ACC112 (cell line): ENCODE results near the gene RCOR1.

ENCODE experiments used
- H2AFZ ChIP-seq: fragments of 200-600 bp; sonication (generic); one replicate; pipeline ENCODE4 v1.6.0; 2017; ENCODE audit warnings: antibody characterized with exemption, low read length; ENCODE audit not compliant: unreplicated experiment
- H3K27ac ChIP-seq: fragments of 200-600 bp; sonication (generic); 2 replicates; pipeline ENCODE4 v1.5.1; 2014; ENCODE audit warnings: low read depth, mild to moderate bottlenecking, antibody characterized with exemption, low read length, moderate library complexity
- H3K27me3 ChIP-seq: fragments of 200-600 bp; sonication (generic); 2 replicates; pipeline ENCODE4 v1.6.1; 2014; ENCODE audit warnings: mild to moderate bottlenecking, antibody characterized with exemption, low read length, moderate library complexity, mixed read lengths; ENCODE audit not compliant: insufficient read depth
- H3K36me3 ChIP-seq: fragments of 200-600 bp; sonication (generic); 2 replicates; pipeline ENCODE4 v1.6.1; 2016; ENCODE audit warnings: mild to moderate bottlenecking, antibody characterized with exemption, low read length, moderate library complexity, mixed read lengths; ENCODE audit not compliant: insufficient read depth
- H3K4me1 ChIP-seq: fragments of 200-600 bp; sonication (generic); one replicate; pipeline ENCODE4 v1.6.1; 2016; ENCODE audit warnings: low read length, mixed read lengths; ENCODE audit not compliant: insufficient read depth, unreplicated experiment, control insufficient read depth
- H3K4me3 ChIP-seq: fragments of 200-600 bp; sonication (generic); 2 replicates; pipeline ENCODE4 v1.5.1; 2014; ENCODE audit warnings: mild to moderate bottlenecking, low read depth, low read length
- H3K79me2 ChIP-seq: fragments of 200-600 bp; sonication (generic); one replicate; pipeline ENCODE4 v1.6.0; 2016; ENCODE audit warnings: low read length; ENCODE audit not compliant: control insufficient read depth, unreplicated experiment, insufficient read depth

RCOR1 gene

DNA sequence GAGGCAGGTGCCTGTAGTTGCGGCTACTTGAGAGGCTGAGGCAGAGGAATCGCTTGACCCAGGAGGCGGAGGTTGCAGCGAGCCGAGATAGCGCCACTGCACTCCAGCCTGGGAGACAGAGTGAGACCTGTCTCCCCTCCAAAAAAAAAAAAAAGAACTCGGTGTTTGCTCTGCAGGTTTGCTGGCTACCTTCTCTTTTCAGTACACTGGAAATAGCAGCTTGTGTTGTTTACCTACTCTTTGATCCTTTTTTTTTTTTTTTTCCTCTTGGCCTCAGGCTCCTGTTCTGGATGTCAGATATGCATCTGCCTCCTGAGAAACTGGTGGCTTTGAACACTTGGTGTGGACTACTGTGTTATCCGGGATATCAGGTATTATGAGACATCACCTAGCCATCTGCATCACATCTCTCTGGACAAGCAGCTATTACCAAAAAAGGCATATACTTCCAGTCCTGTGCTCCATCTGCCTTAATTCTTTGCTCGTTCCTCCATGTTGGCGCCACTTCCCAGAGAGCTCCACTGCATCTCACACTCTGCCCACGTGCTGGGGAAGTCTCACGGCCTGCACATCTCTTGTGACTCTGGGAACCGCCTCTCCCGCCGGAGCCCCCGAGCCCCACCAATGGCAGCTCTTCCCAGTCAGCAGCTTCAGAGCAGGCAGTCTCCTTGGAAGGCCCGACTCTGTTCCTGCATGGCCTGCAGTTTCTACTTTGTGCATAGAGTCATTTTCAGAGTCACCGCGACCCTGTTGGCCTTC lies 133.9 kb downstream of the RCOR1 start:
- Histone ChIP-seq H3K27me3 (no peaks in the 10 kb centered on the region), H3K4me1 (no peaks in the 10 kb centered on the region), H2AFZ (no peak overlapping the region), H3K4me3 (no peak overlapping the region), H3K36me3 (peaks cover 26% of the 10 kb centered on the region), H3K79me2 (no peaks in the 10 kb centered on the region), H3K27ac (no peak overlapping the region)

DNA sequence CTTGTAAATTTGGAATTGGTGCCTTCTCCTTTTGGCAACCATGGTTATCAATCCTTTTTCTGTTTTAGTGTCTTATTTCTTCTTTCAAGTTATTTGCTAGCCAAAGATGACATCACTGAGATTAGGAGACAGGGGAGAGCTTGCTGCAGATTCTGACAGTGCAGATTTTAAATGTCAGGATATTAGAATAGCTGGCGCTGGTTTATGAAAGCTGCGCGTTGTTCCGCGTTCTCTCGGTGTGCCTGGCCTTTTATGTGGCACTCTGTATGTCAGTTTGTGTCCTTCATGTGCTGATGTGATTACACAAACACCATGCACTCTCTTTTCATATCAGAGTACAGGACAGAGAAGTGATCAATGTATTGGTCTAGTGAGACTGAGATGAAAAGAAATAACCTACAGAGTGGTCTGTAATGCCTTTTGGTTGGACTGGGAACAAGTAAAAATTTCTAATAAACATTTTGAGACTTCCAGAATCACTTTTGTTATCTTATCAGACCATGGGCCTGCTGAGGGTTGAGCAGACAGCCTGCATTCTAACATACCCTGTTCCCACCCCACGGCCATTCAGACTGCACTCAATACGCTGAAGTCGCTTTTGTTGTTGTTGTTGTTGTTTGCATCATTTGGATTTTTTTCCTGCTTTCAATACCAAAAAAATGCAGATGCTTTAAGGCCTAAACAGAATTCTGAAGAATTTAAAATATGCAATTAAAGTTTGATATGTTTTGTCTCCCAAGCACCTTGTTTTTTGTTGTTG lies 135.1 kb downstream of the RCOR1 start:
- Histone ChIP-seq H3K4me3 (no peak overlapping the region), H3K36me3 (peaks cover 17% of the 10 kb centered on the region), H3K79me2 (no peaks in the 10 kb centered on the region), H3K27me3 (no peaks in the 10 kb centered on the region), H2AFZ (no peak overlapping the region), H3K27ac (no peak overlapping the region), H3K4me1 (no peaks in the 10 kb centered on the region)

DNA sequence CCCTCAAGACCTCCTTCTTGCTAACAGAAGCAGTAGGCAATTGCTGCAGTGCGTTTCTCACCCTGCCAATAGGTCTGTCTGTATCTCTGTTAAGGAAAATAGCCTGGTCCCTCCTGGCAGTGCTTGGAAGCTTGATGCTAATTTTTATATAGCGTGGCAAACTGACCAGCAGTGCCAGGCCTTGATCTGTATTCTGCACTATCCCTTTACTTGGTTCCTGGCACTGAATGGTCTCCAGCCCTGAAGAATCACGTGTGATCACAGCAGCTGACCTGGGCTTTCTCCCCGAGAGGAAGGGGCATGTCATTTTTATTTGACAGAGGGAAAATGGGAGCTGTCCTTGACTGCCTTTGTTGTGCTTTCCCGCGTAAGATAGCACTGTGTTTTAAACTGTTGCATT lies 136.1 kb downstream of the RCOR1 start:
- no peaks in the 10 kb centered on the region for H3K79me2 ChIP-seq
- no peak overlapping the region for H3K27ac ChIP-seq
- no peaks in the 10 kb centered on the region for H3K27me3 ChIP-seq
- H3K4me3 ChIP-seq, result no peak overlapping the region
- no peaks in the 10 kb centered on the region for H3K4me1 ChIP-seq
- H2AFZ ChIP-seq, result no peak overlapping the region
- 0 out of 2 replicates have a peak, but pooled peaks cover 8% of the 10 kb centered on the region for H3K36me3 ChIP-seq

DNA sequence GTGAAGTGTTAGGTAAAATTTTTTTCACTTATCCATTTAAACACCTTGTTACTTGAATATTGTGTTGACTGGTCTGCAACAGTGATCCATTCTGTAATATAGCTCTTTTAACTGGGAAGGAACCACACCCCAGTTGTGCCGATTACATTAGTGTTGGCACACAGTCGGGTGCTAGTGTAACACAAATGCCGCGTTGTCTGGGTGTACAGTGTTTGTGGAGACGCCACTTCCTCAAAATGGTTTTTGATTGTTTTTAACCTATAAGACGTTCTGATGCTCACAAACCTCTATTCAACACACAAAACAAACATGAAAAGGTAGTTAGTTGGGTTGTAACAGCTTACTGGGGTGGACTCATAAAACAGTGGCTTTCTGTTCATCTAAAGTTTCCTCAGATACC lies 136.8 kb downstream of the RCOR1 start:
- Histone ChIP-seq H3K4me1 (no peaks in the 10 kb centered on the region), H3K27me3 (no peaks in the 10 kb centered on the region), H3K27ac (no peak overlapping the region), H3K36me3 (0 out of 2 replicates have a peak, but pooled peaks cover 8% of the 10 kb centered on the region), H3K4me3 (no peak overlapping the region), H2AFZ (no peak overlapping the region), H3K79me2 (no peaks in the 10 kb centered on the region)

DNA sequence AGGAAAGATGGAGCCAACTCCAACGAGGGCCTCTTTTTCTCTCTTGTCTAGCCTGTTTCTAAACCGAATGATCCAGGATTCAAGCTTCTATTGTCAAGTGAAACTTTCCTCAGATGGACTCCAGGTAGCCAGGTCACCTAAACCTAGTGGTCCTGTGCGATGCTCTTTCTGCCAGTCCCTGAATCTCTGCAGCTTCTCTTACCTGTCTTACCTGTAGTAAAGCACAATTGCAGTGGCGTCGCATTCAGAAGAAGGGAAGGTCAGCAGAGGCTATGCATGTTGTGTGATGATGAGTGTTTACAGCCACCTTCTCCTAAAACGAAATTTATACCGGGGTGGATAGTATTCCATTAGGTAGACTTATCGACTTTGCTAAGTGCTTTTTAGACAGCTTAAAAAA lies 137.4 kb downstream of the RCOR1 start:
- Histone ChIP-seq H3K36me3 (0 out of 2 replicates have a peak, but pooled peaks cover 6% of the 10 kb centered on the region), H3K79me2 (no peaks in the 10 kb centered on the region), H3K27me3 (no peaks in the 10 kb centered on the region)

DNA sequence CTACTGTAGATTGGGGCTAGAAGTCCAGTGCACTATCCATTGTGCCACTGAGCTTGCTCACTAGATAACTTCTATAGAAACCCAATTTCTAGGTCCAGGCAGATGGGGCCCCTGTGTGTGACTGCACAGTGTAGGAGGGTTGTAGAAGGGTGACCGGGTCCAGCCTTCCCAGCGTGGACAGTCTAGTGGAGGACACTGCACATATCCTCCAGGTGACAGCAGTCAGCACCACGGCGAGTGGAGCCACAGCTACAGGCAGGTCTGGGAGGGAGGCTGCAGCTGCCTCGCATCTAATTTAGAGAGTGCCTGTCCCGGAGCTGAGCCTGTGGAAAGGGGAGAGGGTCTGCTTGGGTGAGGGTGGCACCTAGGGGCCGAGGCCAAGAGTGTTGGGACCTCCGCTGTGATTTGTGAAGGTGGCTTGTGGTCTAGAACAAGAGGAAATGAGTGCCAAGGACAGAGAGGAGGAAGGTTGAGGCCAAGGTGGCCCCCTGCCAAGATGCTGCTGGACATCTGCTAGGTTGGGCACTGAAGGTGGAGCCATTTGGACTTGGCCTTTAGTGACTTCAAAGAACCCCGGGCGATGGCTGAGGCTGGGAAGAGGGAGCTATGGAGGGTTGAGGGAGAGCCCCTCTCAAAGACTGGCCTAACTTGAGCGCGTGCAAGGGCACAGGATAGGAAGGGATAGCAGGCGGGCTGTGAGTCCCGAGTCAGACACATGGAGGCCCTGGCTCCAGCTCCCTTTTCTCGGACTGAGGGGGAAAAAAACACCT lies 138.8 kb downstream of the RCOR1 start:
- Histone ChIP-seq H3K27me3 (no peaks in the 10 kb centered on the region), H3K4me1 (no peaks in the 10 kb centered on the region), H3K27ac (no peak overlapping the region), H3K36me3 (0 out of 2 replicates have a peak, but pooled peaks cover 3% of the 10 kb centered on the region), H2AFZ (no peak overlapping the region), H3K79me2 (no peaks in the 10 kb centered on the region), H3K4me3 (no peak overlapping the region)

More for the DNA sequence above, 137.4 kb downstream of the RCOR1 start:
- Histone ChIP-seq H3K4me3 (no peak overlapping the region), H2AFZ (no peak overlapping the region), H3K4me1 (no peaks in the 10 kb centered on the region), H3K27ac (no peak overlapping the region)

DNA sequence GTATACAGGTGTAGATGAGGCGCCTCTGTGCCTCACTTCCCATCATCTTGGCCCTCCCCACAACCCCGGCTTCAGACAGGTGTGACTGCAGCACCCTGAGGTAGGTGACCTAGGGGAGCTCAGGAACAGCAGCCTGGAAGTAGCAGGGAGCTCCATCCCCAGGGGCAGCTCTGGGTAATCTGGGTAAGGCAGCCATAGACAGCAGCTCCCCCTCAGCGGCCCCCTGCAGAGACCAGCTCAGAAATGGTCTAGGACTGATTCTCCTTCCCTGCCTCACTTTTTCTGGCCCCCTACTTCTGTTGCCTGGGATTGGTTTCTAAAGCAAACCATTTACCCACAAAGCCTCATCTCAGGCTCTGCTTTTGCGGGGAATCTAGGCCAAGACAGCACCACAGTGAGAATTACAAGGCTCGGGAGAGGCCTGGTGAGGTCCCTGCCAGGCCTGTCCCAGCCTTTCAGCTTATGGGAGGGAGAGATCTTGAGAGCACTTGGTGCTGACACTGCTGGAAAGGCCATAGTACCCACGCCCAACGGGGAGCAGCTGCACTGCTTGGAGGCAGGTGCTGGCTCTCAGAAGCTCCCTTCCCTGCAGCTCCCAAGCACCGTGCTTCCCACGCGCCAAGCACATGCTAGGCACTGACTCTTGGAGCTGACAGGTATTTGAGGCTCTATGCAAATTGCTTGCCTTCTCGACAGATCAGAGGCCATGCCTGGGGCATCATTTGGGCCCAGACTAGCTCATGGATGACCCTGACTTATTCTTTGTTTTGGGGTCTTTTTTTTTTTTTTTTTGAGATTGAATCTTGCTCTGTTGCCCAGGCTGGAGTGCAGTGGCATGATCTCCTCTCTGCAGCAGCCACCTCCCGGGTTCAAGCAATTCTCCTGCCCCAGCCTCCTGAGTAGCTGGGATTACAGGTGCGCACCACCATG lies 139.7 kb downstream of the RCOR1 start:
- H3K27me3 ChIP-seq, result no peaks in the 10 kb centered on the region
- H3K36me3 ChIP-seq, result no peaks in the 10 kb centered on the region
- H3K27ac ChIP-seq, result no peak overlapping the region
- H3K4me3 ChIP-seq, result no peak overlapping the region
- no peak overlapping the region for H2AFZ ChIP-seq
- no peaks in the 10 kb centered on the region for H3K79me2 ChIP-seq
- no peaks in the 10 kb centered on the region for H3K4me1 ChIP-seq

- Histone ChIP-seq H2AFZ (no peak overlapping the region), H3K4me3 (no peak overlapping the region), H3K27me3 (no peaks in the 10 kb centered on the region), H3K79me2 (no peaks in the 10 kb centered on the region), H3K27ac (no peak overlapping the region), H3K36me3 (no peaks in the 10 kb centered on the region), H3K4me1 (no peaks in the 10 kb centered on the region)
Measured at GRCh38 chr14:102732924-102733323, 140.5 kb downstream of the RCOR1 start.

- Histone ChIP-seq H2AFZ (no peak overlapping the region), H3K79me2 (no peaks in the 10 kb centered on the region), H3K27ac (no peak overlapping the region), H3K36me3 (no peaks in the 10 kb centered on the region), H3K4me3 (no peak overlapping the region), H3K27me3 (no peaks in the 10 kb centered on the region), H3K4me1 (no peaks in the 10 kb centered on the region)
Measured at GRCh38 chr14:102733326-102733725, 140.9 kb downstream of the RCOR1 start.

GRCh38 chr14:102734436-102734835 lies 142.0 kb downstream of the RCOR1 start:
- no peak overlapping the region for H3K27ac ChIP-seq
- H3K27me3 ChIP-seq, result no peaks in the 10 kb centered on the region
- no peak overlapping the region for H3K4me3 ChIP-seq
- H3K79me2 ChIP-seq, result no peaks in the 10 kb centered on the region
- no peaks in the 10 kb centered on the region for H3K4me1 ChIP-seq
- H2AFZ ChIP-seq, result no peak overlapping the region
- no peaks in the 10 kb centered on the region for H3K36me3 ChIP-seq
